ENCODE results near the gene C19orf33. TPM values are rescaled to one million over a fixed set of nuclear protein-coding genes. Genes with fewer than 3 reads are reported as not detected.

Gene C19orf33
- total RNA-seq, 2 donors from 2014 or later: 111 to 159 TPM

GRCh38 chr19:38310986-38311385, 6.9 kb downstream of the C19orf33 start:
- no peaks in the 10 kb centered on the region for H3K36me3 ChIP-seq
- no peak for TF ChIP-seq CTCF (IDR thresholded peaks at IDR 0.05)
- intact Hi-C loops (cut with DNase I): no loop called here

GRCh38 chr19:38315657-38316476, 11.8 kb downstream of the C19orf33 start, which contains the start of gene YIF1B:
Gene YIF1B, minus strand, starts transcription at chr19:38315947. Its CDS starts 30 bp downstream, at chr19:38315917.
- Histone ChIP-seq H3K4me3 (peak within 1 kb of the TSS; percentile 56), H3K9me3 (no peaks in the 10 kb centered on the region), H3K36me3 (no peaks in the 10 kb centered on the region), H3K9ac (ENCODE audit: low read depth in 2 of 2, low read length in 2 of 2) (peak within 1 kb of the TSS; percentile 84 to 87), H3K4me1 (peaks cover 8% of the 10 kb centered on the region), H3K27me3 (no peaks in the 10 kb centered on the region), H3K27ac (peak within 1 kb of the TSS; percentile 82)
- intact Hi-C loops (cut with DNase I): no loop called here
- TF ChIP-seq CTCF (IDR thresholded peaks at IDR 0.05): no peak
- peak; percentile 97 for DNase-seq

More at GRCh38 chr19:38310986-38311385, 6.9 kb downstream of the C19orf33 start:
- no peak for DNase-seq
- Histone ChIP-seq H3K4me3 (no peak overlapping the region), H3K9me3 (no peaks in the 10 kb centered on the region), H3K4me1 (peaks cover 3% of the 10 kb centered on the region), H3K9ac (ENCODE audit: low read depth in 2 of 2, low read length in 2 of 2) (no peak overlapping the region), H3K27me3 (no peaks in the 10 kb centered on the region), H3K27ac (no peak overlapping the region)

GRCh38 chr19:38316477-38317067, 12.5 kb downstream of the C19orf33 start:
- peaks cover 8% of the 10 kb centered on the region for H3K4me1 ChIP-seq
- no peaks in the 10 kb centered on the region for H3K9me3 ChIP-seq
- H3K4me3 ChIP-seq: peak overlapping the region; percentile 56
- peak overlapping the region; percentile 51 to 61 for H3K9ac ChIP-seq (ENCODE audit: low read depth in 2 of 2, low read length in 2 of 2)
- H3K36me3 ChIP-seq: no peaks in the 10 kb centered on the region
- no peak for TF ChIP-seq CTCF (IDR thresholded peaks at IDR 0.05)
- H3K27ac ChIP-seq: peak overlapping the region; percentile 82
- intact Hi-C loops (cut with DNase I): no loop called here
- H3K27me3 ChIP-seq: no peaks in the 10 kb centered on the region
- no peak for DNase-seq

- no peaks in the 10 kb centered on the region for H3K9me3 ChIP-seq
- peaks cover 8% of the 10 kb centered on the region for H3K4me1 ChIP-seq
- no peak for DNase-seq
- no peak for TF ChIP-seq CTCF (IDR thresholded peaks at IDR 0.05)
- peak overlapping the region; percentile 82 for H3K27ac ChIP-seq
- H3K27me3 ChIP-seq: no peaks in the 10 kb centered on the region
- no peaks in the 10 kb centered on the region for H3K36me3 ChIP-seq
- peak overlapping the region; percentile 56 for H3K4me3 ChIP-seq
- H3K9ac ChIP-seq (ENCODE audit: low read depth in 2 of 2, low read length in 2 of 2): peak overlapping the region; percentile 24 to 55
- intact Hi-C loops (cut with DNase I): no loop called here
Observed at GRCh38 chr19:38317104-38317612, 13.1 kb downstream of the C19orf33 start.

GRCh38 chr19:38318660-38319059, 14.6 kb downstream of the C19orf33 start:
- Histone ChIP-seq H3K27ac (peak overlapping the region; percentile 83), H3K36me3 (no peaks in the 10 kb centered on the region), H3K4me1 (peaks cover 8% of the 10 kb centered on the region), H3K4me3 (no peak overlapping the region), H3K27me3 (no peaks in the 10 kb centered on the region), H3K9me3 (no peaks in the 10 kb centered on the region), H3K9ac (ENCODE audit: low read depth in 2 of 2, low read length in 2 of 2) (peak overlapping the region in 1 of 2 donors; percentile 82)
- TF ChIP-seq CTCF (IDR thresholded peaks at IDR 0.05): no peak
- no peak for DNase-seq
- intact Hi-C loops (cut with DNase I): no loop called here

Data from colonic mucosa (tissue), 4 donors.